Esophagus squamous epithelium (tissue), 4 donors: ENCODE measurements around the gene FAM114A1.

Source experiments
- CTCF ChIP-seq, 6 experiments: fragments of 450-650 bp in 4 of 6; fragments of 200-600 bp in 2 of 6; sonication (generic) in 2 of 6; IDR thresholded peaks; one replicate each; pipeline ENCODE4 v1.5.1; 2016 to 2019; ENCODE audit warnings: antibody characterized with exemption in 6 of 6, mild to moderate bottlenecking in 4 of 6, moderate library complexity in 4 of 6
- POLR2A ChIP-seq, 4 donors: fragments of 450-650 bp; IDR thresholded peaks; one replicate each; pipeline ENCODE4 v1.6.1; 2017; ENCODE audit warnings: antibody characterized with exemption in 4 of 4, mild to moderate bottlenecking in 4 of 4, moderate library complexity in 3 of 4

GRCh38 chr4:38868059-38868960 lies 704 bp downstream of the FAM114A1 start:
- TF ChIP-seq CTCF (IDR thresholded peaks at IDR 0.05): no peak
- TF ChIP-seq POLR2A (IDR thresholded peaks at IDR 0.05): no peak
